ENCODE data around the gene SACM1L.

SACM1L gene

DNA sequence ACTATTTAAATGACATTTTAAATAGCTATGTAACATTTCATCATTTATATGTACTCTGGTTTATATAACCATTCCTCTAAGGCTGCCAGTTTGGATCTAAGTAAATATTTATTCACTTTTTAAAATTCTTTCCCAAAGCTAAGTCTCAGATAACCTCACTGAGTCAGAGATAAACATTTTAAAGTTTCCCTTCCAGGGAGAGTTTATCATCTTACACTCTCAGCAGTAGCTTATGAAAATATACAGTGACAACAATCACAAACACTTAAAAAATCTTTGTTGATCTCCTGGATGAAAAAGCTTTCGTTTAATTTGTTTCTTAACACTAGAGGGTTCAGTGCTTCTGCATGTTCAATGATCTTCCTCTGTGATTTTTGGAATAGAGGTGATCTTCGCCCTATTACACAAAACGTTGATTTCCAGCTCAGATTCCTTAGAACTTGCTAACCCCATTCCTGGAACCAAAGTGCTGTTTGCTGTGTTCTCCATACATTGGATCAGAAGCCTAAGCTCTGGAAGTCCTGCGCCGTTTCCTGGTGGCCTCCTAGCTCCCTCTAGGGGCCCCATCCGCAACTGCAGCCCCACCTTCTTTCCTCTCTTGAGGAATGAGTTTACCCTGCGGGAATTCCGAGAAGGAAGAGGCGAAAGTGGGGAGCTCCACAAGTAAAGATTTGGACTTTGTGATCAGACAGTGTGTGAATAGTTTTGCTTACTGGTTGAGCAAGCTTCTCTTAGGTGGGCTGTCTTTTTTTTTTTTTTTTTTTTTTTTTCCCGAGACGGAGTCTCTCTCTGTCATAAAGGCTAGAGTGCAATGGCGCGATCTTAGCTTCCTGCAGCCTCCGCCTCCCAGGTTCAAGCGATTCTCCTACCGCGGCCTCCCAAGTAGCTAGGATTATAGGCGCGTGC is 29.3 kb upstream of the SACM1L start:
- TF ChIP-seq FOXP2 (optimal IDR thresholded peaks at IDR 0.05; ENCODE audit: control extremely low read depth, extremely low read length, insufficient read depth): no peak
- TF ChIP-seq POLR2AphosphoS5 (IDR thresholded peaks at IDR 0.05; ENCODE audit: borderline replicate concordance, low read depth, low read length): no peak
- TF ChIP-seq EZH2 (IDR thresholded peaks at IDR 0.05): no peak
- no peaks in the 10 kb centered on the region for H3K9me3 ChIP-seq (ENCODE audit: low read depth, low read length)
- no peak for DNase-seq (ENCODE audit: low read depth, low spot score)
- no peak overlapping the region for H3K27ac ChIP-seq
- H3K36me3 ChIP-seq (ENCODE audit: insufficient read depth, low read length): no peaks in the 10 kb centered on the region
- no peak overlapping the region for H3K9ac ChIP-seq (ENCODE audit: insufficient read length)
- no peak overlapping the region for H3K4me3 ChIP-seq

DNA sequence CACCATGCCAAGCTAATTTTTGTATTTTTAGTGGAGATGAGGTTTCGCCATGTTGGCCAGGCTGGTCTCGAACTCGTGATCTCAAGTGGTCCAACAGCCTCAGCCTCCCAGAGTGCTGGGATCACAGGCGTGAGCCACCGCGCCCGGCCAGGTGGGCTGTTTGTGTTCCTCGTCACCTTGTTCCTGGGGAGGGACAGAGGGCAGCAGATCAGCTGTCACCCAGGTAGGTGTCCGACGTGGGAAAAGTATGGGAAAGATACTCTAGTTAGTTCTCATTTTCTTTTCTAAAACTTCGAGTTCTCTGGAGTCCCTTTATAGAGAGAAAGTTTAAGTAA is 28.7 kb upstream of the SACM1L start:
- Histone ChIP-seq H3K4me3 (no peak overlapping the region), H3K36me3 (ENCODE audit: insufficient read depth, low read length) (no peaks in the 10 kb centered on the region), H3K27ac (no peak overlapping the region), H3K9ac (ENCODE audit: insufficient read length) (no peak overlapping the region), H3K9me3 (ENCODE audit: low read depth, low read length) (no peaks in the 10 kb centered on the region)
- DNase-seq (ENCODE audit: low read depth, low spot score): no peak
- TF ChIP-seq FOXP2 (optimal IDR thresholded peaks at IDR 0.05; ENCODE audit: control extremely low read depth, extremely low read length, insufficient read depth): no peak
- no peak for TF ChIP-seq POLR2AphosphoS5 (IDR thresholded peaks at IDR 0.05; ENCODE audit: borderline replicate concordance, low read depth, low read length)
- TF ChIP-seq EZH2 (IDR thresholded peaks at IDR 0.05): no peak

DNA sequence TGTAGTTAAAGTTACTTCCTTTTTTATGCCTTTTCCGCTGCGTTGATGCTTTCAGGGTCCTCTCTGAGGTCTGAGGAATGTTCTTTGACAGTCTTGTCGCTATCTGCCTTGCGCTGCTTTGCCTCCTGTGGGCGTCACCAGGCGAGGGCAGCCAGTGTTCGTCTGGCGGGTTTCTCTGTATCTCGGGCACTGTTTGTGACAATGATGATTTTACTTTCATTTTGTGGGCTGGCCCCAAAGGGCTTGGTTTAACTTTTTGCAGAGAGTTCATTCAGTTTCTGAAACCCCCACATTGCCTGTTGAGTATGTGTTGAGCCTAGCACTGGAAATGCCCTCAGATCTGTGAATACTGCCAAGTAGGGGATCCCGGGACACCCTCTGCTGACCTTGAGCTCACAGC is 24.6 kb upstream of the SACM1L start:
- DNase-seq (ENCODE audit: low read depth, low spot score): no peak
- no peak overlapping the region for H3K27ac ChIP-seq
- no peak overlapping the region for H3K9ac ChIP-seq (ENCODE audit: insufficient read length)
- TF ChIP-seq POLR2AphosphoS5 (IDR thresholded peaks at IDR 0.05; ENCODE audit: borderline replicate concordance, low read depth, low read length): no peak
- no peak for TF ChIP-seq EZH2 (IDR thresholded peaks at IDR 0.05)
- no peak for TF ChIP-seq FOXP2 (optimal IDR thresholded peaks at IDR 0.05; ENCODE audit: control extremely low read depth, extremely low read length, insufficient read depth)
- H3K36me3 ChIP-seq (ENCODE audit: insufficient read depth, low read length): no peaks in the 10 kb centered on the region
- no peaks in the 10 kb centered on the region for H3K9me3 ChIP-seq (ENCODE audit: low read depth, low read length)
- no peak overlapping the region for H3K4me3 ChIP-seq

DNA sequence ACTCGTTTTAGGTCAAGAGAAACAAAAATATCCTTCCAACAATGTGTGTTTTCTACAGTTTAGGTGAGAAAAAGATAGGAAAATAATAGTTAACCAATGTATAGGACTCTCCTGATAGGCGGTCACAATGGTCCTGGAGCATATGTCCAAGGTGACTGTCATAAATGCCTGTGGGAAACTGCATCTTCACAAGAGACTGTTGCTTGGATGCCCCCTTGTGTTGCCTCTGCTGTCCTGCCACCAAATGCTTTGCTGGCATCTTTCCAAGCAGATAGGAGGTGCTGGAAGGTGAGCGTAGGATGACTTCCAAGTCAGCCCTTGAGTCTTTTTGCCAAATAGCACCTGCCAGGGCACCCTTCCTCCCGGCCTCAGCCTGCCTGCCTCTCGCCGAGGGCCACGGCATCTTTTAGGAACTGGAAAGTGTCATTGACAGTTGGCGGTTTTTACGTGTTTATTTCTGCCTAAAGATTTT is 24.1 kb upstream of the SACM1L start:
- no peak overlapping the region for H3K9ac ChIP-seq (ENCODE audit: insufficient read length)
- H3K36me3 ChIP-seq (ENCODE audit: insufficient read depth, low read length): no peaks in the 10 kb centered on the region
- no peak overlapping the region for H3K27ac ChIP-seq
- no peak for DNase-seq (ENCODE audit: low read depth, low spot score)
- TF ChIP-seq FOXP2 (optimal IDR thresholded peaks at IDR 0.05; ENCODE audit: control extremely low read depth, extremely low read length, insufficient read depth) (no peak), EZH2 (IDR thresholded peaks at IDR 0.05) (no peak), POLR2AphosphoS5 (IDR thresholded peaks at IDR 0.05; ENCODE audit: borderline replicate concordance, low read depth, low read length) (no peak)
- no peaks in the 10 kb centered on the region for H3K9me3 ChIP-seq (ENCODE audit: low read depth, low read length)
- no peak overlapping the region for H3K4me3 ChIP-seq

DNA sequence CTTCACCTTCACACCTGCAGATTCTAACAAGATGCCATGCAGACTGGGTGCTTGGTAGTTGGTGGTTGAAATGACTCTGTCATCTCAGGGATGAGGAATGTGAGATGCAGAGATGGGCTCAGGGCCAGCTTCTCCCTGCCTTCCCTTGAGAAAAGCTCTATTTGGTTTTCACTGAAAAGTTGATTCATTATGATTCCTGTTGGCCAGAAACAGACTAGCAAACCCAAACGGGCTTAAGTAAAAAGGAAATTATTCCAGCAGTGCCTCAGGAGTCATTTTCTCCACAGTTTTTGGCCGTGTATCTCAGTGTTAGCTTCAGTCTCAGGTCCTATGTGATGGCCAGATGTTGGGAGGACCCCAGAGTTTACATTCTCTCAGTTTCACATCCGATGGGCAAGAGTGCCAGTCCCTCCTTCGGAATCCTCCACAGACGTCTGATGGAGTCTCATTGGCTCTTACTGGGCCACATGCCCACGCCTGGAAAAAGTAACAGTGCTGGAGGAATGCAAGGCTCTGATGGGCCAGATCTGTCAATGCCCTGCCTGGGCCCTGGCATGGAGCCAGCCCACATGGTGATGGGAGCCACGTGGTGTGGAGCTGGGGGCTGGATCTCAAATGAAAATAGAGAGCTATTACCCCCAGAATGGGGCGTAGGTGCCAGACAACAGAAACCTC is 22.3 kb upstream of the SACM1L start:
- TF ChIP-seq POLR2AphosphoS5 (IDR thresholded peaks at IDR 0.05; ENCODE audit: borderline replicate concordance, low read depth, low read length): no peak
- TF ChIP-seq EZH2 (IDR thresholded peaks at IDR 0.05): no peak
- no peak for TF ChIP-seq FOXP2 (optimal IDR thresholded peaks at IDR 0.05; ENCODE audit: control extremely low read depth, extremely low read length, insufficient read depth)
- Histone ChIP-seq H3K36me3 (ENCODE audit: insufficient read depth, low read length) (no peaks in the 10 kb centered on the region), H3K4me3 (no peak overlapping the region), H3K27ac (no peak overlapping the region), H3K9me3 (ENCODE audit: low read depth, low read length) (no peaks in the 10 kb centered on the region), H3K9ac (ENCODE audit: insufficient read length) (no peak overlapping the region)
- no peak for DNase-seq (ENCODE audit: low read depth, low spot score)

DNA sequence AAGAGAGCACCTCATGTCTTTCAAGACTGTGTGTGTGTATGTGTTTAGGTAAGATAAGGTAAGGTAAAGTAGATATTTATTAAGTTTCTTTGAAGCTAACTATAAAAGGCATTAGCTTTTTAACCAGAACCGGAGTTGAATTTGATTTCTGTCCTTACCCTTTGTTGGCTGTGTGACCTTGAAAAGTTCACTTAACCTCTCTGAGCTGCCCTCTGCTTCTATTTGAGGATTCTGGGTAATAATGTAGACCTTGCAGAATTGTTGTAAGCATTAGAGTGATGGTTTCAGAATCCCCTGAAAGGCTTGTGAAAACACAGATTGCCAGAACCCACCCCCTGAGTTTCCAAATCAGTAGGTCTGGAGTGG is 21.6 kb upstream of the SACM1L start:
- H3K4me3 ChIP-seq: no peak overlapping the region
- H3K9ac ChIP-seq (ENCODE audit: insufficient read length): no peak overlapping the region
- DNase-seq (ENCODE audit: low read depth, low spot score): no peak
- no peaks in the 10 kb centered on the region for H3K36me3 ChIP-seq (ENCODE audit: insufficient read depth, low read length)
- TF ChIP-seq POLR2AphosphoS5 (IDR thresholded peaks at IDR 0.05; ENCODE audit: borderline replicate concordance, low read depth, low read length) (no peak), FOXP2 (optimal IDR thresholded peaks at IDR 0.05; ENCODE audit: control extremely low read depth, extremely low read length, insufficient read depth) (no peak), EZH2 (IDR thresholded peaks at IDR 0.05) (no peak)
- no peak overlapping the region for H3K27ac ChIP-seq
- no peaks in the 10 kb centered on the region for H3K9me3 ChIP-seq (ENCODE audit: low read depth, low read length)

DNA sequence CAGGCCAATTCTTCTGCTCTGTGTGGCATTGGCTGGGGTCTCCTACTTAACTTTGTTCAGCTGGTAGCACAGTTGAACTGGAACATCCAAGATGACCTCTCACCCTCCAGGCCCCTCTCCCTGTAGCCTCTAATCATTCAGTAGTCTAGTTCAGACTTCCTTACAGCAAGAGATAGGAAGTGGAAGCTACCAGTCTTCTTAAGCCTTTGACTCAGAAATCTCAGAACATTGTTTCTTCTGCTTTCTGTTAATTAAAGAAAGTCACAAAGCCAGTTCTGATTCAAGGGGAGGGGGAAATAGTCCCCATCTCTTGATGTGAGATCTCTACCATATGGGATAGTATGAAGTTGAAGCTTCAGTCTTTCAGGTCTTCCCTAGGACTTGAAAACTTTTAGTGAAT is 18.8 kb upstream of the SACM1L start:
- Histone ChIP-seq H3K36me3 (ENCODE audit: insufficient read depth, low read length) (no peaks in the 10 kb centered on the region), H3K4me3 (no peak overlapping the region), H3K9ac (ENCODE audit: insufficient read length) (no peak overlapping the region), H3K27ac (peak overlapping the region; percentile 31; the same call in 1 of the 2 replicates), H3K9me3 (ENCODE audit: low read depth, low read length) (no peaks in the 10 kb centered on the region)
- no peak for DNase-seq (ENCODE audit: low read depth, low spot score)
- no peak for TF ChIP-seq POLR2AphosphoS5 (IDR thresholded peaks at IDR 0.05; ENCODE audit: borderline replicate concordance, low read depth, low read length)
- no peak for TF ChIP-seq FOXP2 (optimal IDR thresholded peaks at IDR 0.05; ENCODE audit: control extremely low read depth, extremely low read length, insufficient read depth)
- TF ChIP-seq EZH2 (IDR thresholded peaks at IDR 0.05): no peak

DNA sequence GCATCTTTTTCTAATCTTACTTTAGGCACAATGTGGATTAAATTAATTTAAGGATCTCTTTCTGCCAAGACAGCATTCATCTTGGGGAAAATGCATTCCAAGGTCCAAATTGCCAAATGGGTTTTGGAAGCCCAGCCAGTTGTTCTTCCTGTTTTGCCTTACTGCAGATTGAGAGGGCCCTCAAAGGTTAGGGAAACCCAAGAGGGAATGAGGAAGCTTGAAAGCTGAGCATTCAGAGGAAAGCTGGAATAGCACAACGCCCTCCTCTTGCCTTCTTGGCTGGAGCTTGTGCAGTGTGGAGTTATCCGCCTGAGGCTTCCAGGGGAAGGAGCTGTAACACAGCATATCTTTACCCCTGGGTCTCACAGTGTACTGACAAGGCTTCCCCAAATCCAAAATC is 18.2 kb upstream of the SACM1L start:
- no peak overlapping the region for H3K9ac ChIP-seq (ENCODE audit: insufficient read length)
- H3K36me3 ChIP-seq (ENCODE audit: insufficient read depth, low read length): no peaks in the 10 kb centered on the region
- no peaks in the 10 kb centered on the region for H3K9me3 ChIP-seq (ENCODE audit: low read depth, low read length)
- no peak overlapping the region for H3K4me3 ChIP-seq
- peak overlapping the region; percentile 31; the same call in 1 of the 2 replicates for H3K27ac ChIP-seq
- DNase-seq (ENCODE audit: low read depth, low spot score): no peak
- TF ChIP-seq POLR2AphosphoS5 (IDR thresholded peaks at IDR 0.05; ENCODE audit: borderline replicate concordance, low read depth, low read length) (no peak), FOXP2 (optimal IDR thresholded peaks at IDR 0.05; ENCODE audit: control extremely low read depth, extremely low read length, insufficient read depth) (no peak), EZH2 (IDR thresholded peaks at IDR 0.05) (no peak)
